Measurements from ENCODE around the gene NKAIN2.

NKAIN2 gene

GRCh38 chr6:124066269-124066668 is 262.6 kb downstream of the NKAIN2 start:
- H3K4me3 ChIP-seq (ENCODE audit: low read depth, low read length): no peak overlapping the region
- DNase-seq (ENCODE audit: low read depth): no peak
- no peak for TF ChIP-seq CTCF (IDR thresholded peaks at IDR 0.05; ENCODE audit: low read depth, low read length, missing control alignments)

- no peak for TF ChIP-seq CTCF (IDR thresholded peaks at IDR 0.05; ENCODE audit: low read depth, low read length, missing control alignments)
- DNase-seq (ENCODE audit: low read depth): no peak
- no peak overlapping the region for H3K4me3 ChIP-seq (ENCODE audit: low read depth, low read length)
Observed at GRCh38 chr6:124066946-124067552, 263.4 kb downstream of the NKAIN2 start.

- TF ChIP-seq CTCF (IDR thresholded peaks at IDR 0.05; ENCODE audit: low read depth, low read length, missing control alignments): no peak
- no peak for DNase-seq (ENCODE audit: low read depth)
- H3K4me3 ChIP-seq (ENCODE audit: low read depth, low read length): no peak overlapping the region
Observed at GRCh38 chr6:124069230-124069950, 265.7 kb downstream of the NKAIN2 start.

- TF ChIP-seq CTCF (IDR thresholded peaks at IDR 0.05; ENCODE audit: low read depth, low read length, missing control alignments): no peak
- H3K4me3 ChIP-seq (ENCODE audit: low read depth, low read length): no peak overlapping the region
- DNase-seq (ENCODE audit: low read depth): no peak
Observed at GRCh38 chr6:124073021-124073420, 269.4 kb downstream of the NKAIN2 start.

GRCh38 chr6:124073820-124074587 is 270.3 kb downstream of the NKAIN2 start:
- no peak for DNase-seq (ENCODE audit: low read depth)
- H3K4me3 ChIP-seq (ENCODE audit: low read depth, low read length): no peak overlapping the region
- TF ChIP-seq CTCF (IDR thresholded peaks at IDR 0.05; ENCODE audit: low read depth, low read length, missing control alignments): no peak

GRCh38 chr6:124074606-124075005 is 270.9 kb downstream of the NKAIN2 start:
- DNase-seq (ENCODE audit: low read depth): no peak
- H3K4me3 ChIP-seq (ENCODE audit: low read depth, low read length): no peak overlapping the region
- no peak for TF ChIP-seq CTCF (IDR thresholded peaks at IDR 0.05; ENCODE audit: low read depth, low read length, missing control alignments)
